GM23248 (cell line): ENCODE measurements around the gene GANC.

Experiments
- EZH2 ChIP-seq: fragments of 200-600 bp; sonication (generic); IDR thresholded peaks from 2 replicates; pipeline ENCODE4 v1.6.1; 2018; ENCODE audit warnings: antibody characterized with exemption, mild to moderate bottlenecking; ENCODE audit not compliant: insufficient read depth, poor library complexity, severe bottlenecking
- EZH2phosphoT487 ChIP-seq: fragments of 200-600 bp; sonication (generic); IDR thresholded peaks from 2 replicates; pipeline ENCODE4 v1.6.1; 2018; ENCODE audit warnings: antibody characterized with exemption, moderate library complexity, mild to moderate bottlenecking, low read depth; ENCODE audit not compliant: insufficient read depth

DNA sequence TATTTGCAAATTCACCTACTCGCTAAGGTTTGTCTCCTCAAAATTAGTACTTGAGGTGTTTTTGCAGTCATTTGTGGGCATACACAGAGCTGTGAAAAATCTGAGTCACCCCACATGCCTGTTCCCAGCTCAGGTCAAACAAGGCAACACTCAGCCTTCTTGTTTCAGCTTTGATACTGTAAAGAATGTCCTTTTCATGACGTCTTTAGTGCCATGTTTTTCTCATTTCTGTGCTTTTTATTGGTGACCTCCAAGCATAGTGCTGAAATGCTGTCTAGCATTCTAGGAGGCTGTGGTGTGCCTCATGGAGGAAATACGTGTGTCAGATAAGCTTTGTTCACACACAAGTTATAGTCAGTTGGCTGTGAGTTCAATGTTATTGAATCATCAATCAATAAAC is 95.1 kb downstream of the GANC start:
- no peak for TF ChIP-seq EZH2
- TF ChIP-seq EZH2phosphoT487 = no peak
